ENCODE results near the gene PGA3. TPM values are rescaled to one million over a fixed set of nuclear protein-coding genes. Genes with fewer than 3 reads are reported as not detected.
"Not testable (repeated sequence)": the region's sequence is repeated elsewhere in the genome, so short reads cannot be mapped to it uniquely, and the experiment has no call there.

PGA3 gene
- total and polyA plus RNA-seq, 7 experiments from 2014 or later: 0.83 TPM; not detected in 6

- H3K27ac Mint-ChIP-seq; CTCF ChIA-PET; POLR2A ChIA-PET; intact Hi-C loops (cut with micrococcal nuclease); H3K4me3 ChIP-seq (ENCODE audit: low read length); H3K9me3 Mint-ChIP-seq; H3K27me3 Mint-ChIP-seq; H3K27ac ChIP-seq (ENCODE audit: low read depth, low read length); H3K36me3 ChIP-seq (ENCODE audit: control insufficient read depth in 2 of 3, insufficient read depth in 3 of 3, low read length in 3 of 3); H3K9me3 ChIP-seq (ENCODE audit: control insufficient read depth in 2 of 3, low read length in 3 of 3); ATAC-seq; H3K36me3 Mint-ChIP-seq; H3K4me1 ChIP-seq (ENCODE audit: control insufficient read depth in 2 of 2, insufficient read depth in 2 of 2, low read length in 2 of 2); H3K4me3 Mint-ChIP-seq; H3K4me1 Mint-ChIP-seq; DNase-seq; H3K27me3 ChIP-seq (ENCODE audit: control insufficient read depth in 2 of 2, insufficient read depth in 2 of 2, low read length in 2 of 2): not testable (repeated sequence)
Measured at GRCh38 chr11:61211327-61211952, 8.1 kb downstream of the PGA3 start.

DNA sequence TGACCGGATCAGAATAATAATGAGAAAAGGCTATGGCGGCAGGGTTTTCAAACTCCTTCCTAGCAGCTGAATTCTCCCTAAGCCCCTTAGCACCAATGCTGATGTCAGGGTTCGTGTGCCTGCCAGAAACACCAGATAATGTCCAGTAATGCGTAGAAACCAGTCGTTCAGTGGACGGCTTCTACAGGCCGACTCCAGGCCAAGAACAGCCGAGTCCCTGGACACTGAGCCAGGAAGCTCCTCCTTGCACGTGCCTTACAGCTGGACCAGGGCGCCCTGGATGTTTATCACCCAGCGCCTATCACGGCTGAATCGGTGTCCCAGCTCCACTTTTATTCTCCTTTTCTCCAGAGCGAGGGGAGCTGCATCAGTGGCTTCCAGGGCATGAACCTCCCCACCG is 8.9 kb downstream of the PGA3 start:
- H3K36me3 ChIP-seq (ENCODE audit: control insufficient read depth in 2 of 3, insufficient read depth in 3 of 3, low read length in 3 of 3); H3K9me3 Mint-ChIP-seq; H3K4me3 Mint-ChIP-seq; H3K27me3 Mint-ChIP-seq; ATAC-seq; CTCF ChIA-PET; H3K27ac ChIP-seq (ENCODE audit: low read depth, low read length); intact Hi-C loops (cut with micrococcal nuclease); H3K4me3 ChIP-seq (ENCODE audit: low read length); H3K4me1 Mint-ChIP-seq; H3K9me3 ChIP-seq (ENCODE audit: control insufficient read depth in 2 of 3, low read length in 3 of 3); H3K36me3 Mint-ChIP-seq; H3K27ac Mint-ChIP-seq; DNase-seq; H3K4me1 ChIP-seq (ENCODE audit: control insufficient read depth in 2 of 2, insufficient read depth in 2 of 2, low read length in 2 of 2); H3K27me3 ChIP-seq (ENCODE audit: control insufficient read depth in 2 of 2, insufficient read depth in 2 of 2, low read length in 2 of 2); POLR2A ChIA-PET: not testable (repeated sequence)

GRCh38 chr11:61213711-61214324 is 10.5 kb downstream of the PGA3 start:
- DNase-seq; intact Hi-C loops (cut with micrococcal nuclease); H3K27ac ChIP-seq (ENCODE audit: low read depth, low read length); H3K27me3 ChIP-seq (ENCODE audit: control insufficient read depth in 2 of 2, insufficient read depth in 2 of 2, low read length in 2 of 2); H3K36me3 Mint-ChIP-seq; H3K4me1 ChIP-seq (ENCODE audit: control insufficient read depth in 2 of 2, insufficient read depth in 2 of 2, low read length in 2 of 2); H3K27ac Mint-ChIP-seq; H3K9me3 Mint-ChIP-seq; ATAC-seq; H3K4me1 Mint-ChIP-seq; H3K9me3 ChIP-seq (ENCODE audit: control insufficient read depth in 2 of 3, low read length in 3 of 3); POLR2A ChIA-PET; H3K36me3 ChIP-seq (ENCODE audit: control insufficient read depth in 2 of 3, insufficient read depth in 3 of 3, low read length in 3 of 3); H3K4me3 Mint-ChIP-seq; H3K4me3 ChIP-seq (ENCODE audit: low read length); H3K27me3 Mint-ChIP-seq; CTCF ChIA-PET: not testable (repeated sequence)

GRCh38 chr11:61218306-61218705 is 15.0 kb downstream of the PGA3 start:
- H3K27me3 ChIP-seq (ENCODE audit: control insufficient read depth in 2 of 2, insufficient read depth in 2 of 2, low read length in 2 of 2); DNase-seq; H3K27ac Mint-ChIP-seq; H3K27me3 Mint-ChIP-seq; H3K4me3 Mint-ChIP-seq; H3K36me3 Mint-ChIP-seq; H3K36me3 ChIP-seq (ENCODE audit: control insufficient read depth in 2 of 3, insufficient read depth in 3 of 3, low read length in 3 of 3); CTCF ChIA-PET; H3K4me1 Mint-ChIP-seq; POLR2A ChIA-PET; H3K4me3 ChIP-seq (ENCODE audit: low read length); ATAC-seq; H3K9me3 ChIP-seq (ENCODE audit: control insufficient read depth in 2 of 3, low read length in 3 of 3); H3K4me1 ChIP-seq (ENCODE audit: control insufficient read depth in 2 of 2, insufficient read depth in 2 of 2, low read length in 2 of 2); H3K27ac ChIP-seq (ENCODE audit: low read depth, low read length); intact Hi-C loops (cut with micrococcal nuclease); H3K9me3 Mint-ChIP-seq: not testable (repeated sequence)

DNA sequence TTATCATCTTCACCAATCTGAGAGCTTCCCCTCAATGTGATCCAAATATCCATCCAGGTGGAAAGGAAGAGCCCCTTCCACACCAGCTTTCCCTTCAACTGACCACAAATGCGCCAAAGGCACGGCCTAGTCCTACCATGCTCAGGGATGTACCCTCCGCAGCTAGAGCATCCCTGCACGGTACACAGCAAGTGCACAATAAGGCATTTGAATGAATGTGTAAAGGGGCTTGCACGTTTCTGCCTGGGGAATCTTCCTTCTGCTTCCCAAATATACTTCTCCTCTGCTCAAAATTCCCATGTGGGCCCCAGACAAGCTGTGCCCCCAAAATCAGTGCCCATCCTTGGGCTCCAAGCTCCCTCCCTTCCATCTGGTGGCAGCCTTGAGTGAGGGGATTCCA is 15.7 kb downstream of the PGA3 start:
- ATAC-seq; H3K4me3 ChIP-seq (ENCODE audit: low read length); intact Hi-C loops (cut with micrococcal nuclease); H3K27me3 Mint-ChIP-seq; H3K36me3 Mint-ChIP-seq; DNase-seq; H3K4me1 ChIP-seq (ENCODE audit: control insufficient read depth in 2 of 2, insufficient read depth in 2 of 2, low read length in 2 of 2); H3K27me3 ChIP-seq (ENCODE audit: control insufficient read depth in 2 of 2, insufficient read depth in 2 of 2, low read length in 2 of 2); POLR2A ChIA-PET; H3K27ac Mint-ChIP-seq; H3K27ac ChIP-seq (ENCODE audit: low read depth, low read length); H3K4me1 Mint-ChIP-seq; H3K9me3 ChIP-seq (ENCODE audit: control insufficient read depth in 2 of 3, low read length in 3 of 3); H3K36me3 ChIP-seq (ENCODE audit: control insufficient read depth in 2 of 3, insufficient read depth in 3 of 3, low read length in 3 of 3); H3K4me3 Mint-ChIP-seq; H3K9me3 Mint-ChIP-seq; CTCF ChIA-PET: not testable (repeated sequence)

DNA sequence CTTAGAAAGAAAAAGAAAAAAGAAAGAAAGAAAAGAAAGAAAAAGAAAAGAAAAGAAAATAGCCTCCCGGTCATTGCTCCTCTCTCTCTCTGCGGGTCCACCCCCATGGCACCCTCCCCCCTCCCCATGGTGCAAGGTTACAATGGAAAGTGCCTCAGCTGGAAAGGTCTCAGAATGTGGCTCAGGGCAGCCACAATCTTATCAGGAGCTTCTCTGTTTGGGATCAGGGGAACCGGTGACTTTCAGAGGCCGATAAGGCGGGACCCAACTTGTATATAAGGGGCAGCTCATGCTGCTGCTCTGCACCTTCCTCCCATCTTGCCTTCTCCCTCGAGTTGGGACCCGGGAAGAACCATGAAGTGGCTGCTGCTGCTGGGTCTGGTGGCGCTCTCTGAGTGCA is 18.7 kb downstream of the PGA3 start, which contains the start of gene PGA4:
Gene PGA4 (plus strand): TSS at position 301 of the 400 bp plus-strand sequence. CDS start 54 bp downstream, at position 355.
- H3K4me1 Mint-ChIP-seq; DNase-seq; H3K9me3 ChIP-seq (ENCODE audit: control insufficient read depth in 2 of 3, low read length in 3 of 3); H3K27ac ChIP-seq (ENCODE audit: low read depth, low read length); H3K4me3 ChIP-seq (ENCODE audit: low read length); ATAC-seq; H3K9me3 Mint-ChIP-seq; POLR2A ChIA-PET; H3K27ac Mint-ChIP-seq; H3K4me1 ChIP-seq (ENCODE audit: control insufficient read depth in 2 of 2, insufficient read depth in 2 of 2, low read length in 2 of 2); H3K27me3 ChIP-seq (ENCODE audit: control insufficient read depth in 2 of 2, insufficient read depth in 2 of 2, low read length in 2 of 2); intact Hi-C loops (cut with micrococcal nuclease); H3K27me3 Mint-ChIP-seq; CTCF ChIA-PET; H3K36me3 Mint-ChIP-seq; H3K36me3 ChIP-seq (ENCODE audit: control insufficient read depth in 2 of 3, insufficient read depth in 3 of 3, low read length in 3 of 3); H3K4me3 Mint-ChIP-seq: not testable (repeated sequence)

- H3K36me3 ChIP-seq (ENCODE audit: control insufficient read depth in 2 of 3, insufficient read depth in 3 of 3, low read length in 3 of 3); H3K9me3 ChIP-seq (ENCODE audit: control insufficient read depth in 2 of 3, low read length in 3 of 3); H3K4me1 Mint-ChIP-seq; H3K27ac ChIP-seq (ENCODE audit: low read depth, low read length); CTCF ChIA-PET; H3K27ac Mint-ChIP-seq; DNase-seq; intact Hi-C loops (cut with micrococcal nuclease); H3K27me3 Mint-ChIP-seq; H3K27me3 ChIP-seq (ENCODE audit: control insufficient read depth in 2 of 2, insufficient read depth in 2 of 2, low read length in 2 of 2); POLR2A ChIA-PET; H3K4me1 ChIP-seq (ENCODE audit: control insufficient read depth in 2 of 2, insufficient read depth in 2 of 2, low read length in 2 of 2); H3K4me3 ChIP-seq (ENCODE audit: low read length); H3K4me3 Mint-ChIP-seq; H3K9me3 Mint-ChIP-seq; H3K36me3 Mint-ChIP-seq: not testable (repeated sequence)
- peak; percentile 49 for ATAC-seq
Measured at GRCh38 chr11:61222692-61223091, 19.4 kb downstream of the PGA3 start.
